NCI-H510A treated with DMSO at 0.1 percent for 48 hours (cell line): ENCODE data around the gene DNAI7.

Source experiments
- DNase-seq: peaks from one replicate; lab custom pipeline; 2025; lab: John Stamatoyannopoulos, UW

The DNAI7 gene

DNA sequence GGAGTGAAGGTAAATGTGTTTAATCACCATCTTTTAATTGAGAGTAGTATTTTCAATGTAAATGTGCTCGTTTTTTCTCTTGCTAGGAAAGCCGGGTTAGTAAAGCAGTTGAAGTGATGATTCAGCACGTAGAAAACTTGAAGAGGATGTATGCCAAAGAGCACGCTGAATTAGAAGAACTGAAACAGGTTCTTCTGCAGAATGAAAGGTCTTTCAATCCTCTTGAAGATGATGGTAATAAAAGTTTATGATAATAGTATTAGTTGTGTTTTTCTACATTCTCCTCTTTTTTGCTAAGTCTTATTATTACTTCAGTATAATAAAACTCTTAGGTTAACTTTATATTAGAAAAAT is 93.9 kb downstream of the DNAI7 start:
- DNase-seq: no peak

DNA sequence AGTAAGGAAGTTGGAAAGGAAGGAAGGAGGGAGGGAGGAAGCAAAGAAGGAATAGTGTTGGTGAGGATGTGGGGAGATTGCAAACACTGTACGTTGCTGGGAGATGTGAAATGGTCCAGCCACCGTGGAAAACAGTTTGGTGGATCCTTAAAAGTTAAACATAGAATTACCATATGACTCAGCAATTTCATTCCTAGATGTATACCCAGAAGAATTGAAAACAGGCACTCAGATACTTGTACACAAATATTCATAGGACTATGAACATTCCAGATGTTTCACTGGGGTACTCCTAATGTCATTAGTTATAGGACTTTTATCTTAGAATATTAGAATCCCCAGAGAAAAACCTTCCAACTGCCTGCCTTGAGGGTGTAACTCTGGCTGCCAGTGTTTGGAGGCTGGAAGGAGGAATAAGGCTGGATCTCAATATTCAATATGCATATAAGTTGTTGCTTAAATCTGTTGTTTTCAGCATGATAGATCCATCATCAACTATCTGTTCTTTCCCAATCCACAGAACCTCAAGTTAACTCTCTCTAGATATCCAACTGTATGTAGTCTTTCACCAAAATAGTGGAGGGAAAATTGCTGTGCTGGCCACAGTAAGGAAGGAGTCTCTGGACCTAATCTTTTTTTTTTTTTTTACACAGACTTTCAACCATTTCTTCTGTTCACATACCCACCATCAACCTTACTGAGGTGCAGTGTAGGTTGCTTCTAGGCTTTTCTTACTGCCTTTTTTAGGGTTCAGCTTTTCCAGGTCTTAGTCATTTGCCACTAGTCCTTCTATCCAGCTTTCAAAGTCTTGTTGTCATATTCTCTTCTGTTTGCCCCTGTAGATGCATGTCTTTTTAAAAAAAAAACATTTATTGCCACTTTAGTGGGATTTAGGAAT is 94.5 kb downstream of the DNAI7 start:
- DNase-seq: no peak

DNA sequence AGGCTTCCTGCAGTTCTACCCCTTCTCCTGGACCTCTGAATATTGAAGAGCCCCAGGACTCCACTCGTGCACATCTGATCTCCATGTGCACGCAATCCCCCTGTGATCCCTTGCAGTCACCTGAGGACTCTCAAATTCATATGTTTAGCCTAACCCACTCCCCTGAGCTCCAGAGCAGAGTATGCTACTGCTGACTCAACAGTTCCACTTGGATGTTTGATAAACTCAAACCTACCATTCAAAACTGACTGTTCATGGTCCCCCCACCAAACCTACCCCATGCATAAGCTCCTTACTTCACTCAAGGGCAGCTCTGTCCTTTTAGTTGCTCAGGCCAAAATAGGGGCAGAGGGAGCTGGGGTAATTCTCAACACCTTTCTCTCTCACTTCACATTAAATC is 96.0 kb downstream of the DNAI7 start:
- DNase-seq: no peak

DNA sequence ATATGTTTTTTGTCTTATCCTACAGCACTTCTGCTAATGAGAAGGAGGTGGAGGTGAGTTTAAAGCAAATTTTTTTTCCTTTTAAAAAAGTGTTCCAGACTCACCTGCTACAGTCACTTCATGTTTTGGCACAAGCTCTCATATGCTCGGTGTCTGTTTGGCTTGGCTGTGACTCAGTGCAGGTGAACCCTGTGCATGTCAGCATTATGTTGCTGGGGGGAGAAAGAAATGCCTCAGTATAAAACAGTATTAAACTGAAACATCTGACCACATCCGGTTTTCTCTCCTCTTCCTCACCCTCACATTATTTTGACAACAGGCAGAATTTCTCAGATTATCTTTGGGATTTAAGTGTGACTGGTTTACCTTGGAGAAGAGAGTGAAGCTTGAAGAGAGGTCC is 105.2 kb downstream of the DNAI7 start:
- DNase-seq: no peak

DNA sequence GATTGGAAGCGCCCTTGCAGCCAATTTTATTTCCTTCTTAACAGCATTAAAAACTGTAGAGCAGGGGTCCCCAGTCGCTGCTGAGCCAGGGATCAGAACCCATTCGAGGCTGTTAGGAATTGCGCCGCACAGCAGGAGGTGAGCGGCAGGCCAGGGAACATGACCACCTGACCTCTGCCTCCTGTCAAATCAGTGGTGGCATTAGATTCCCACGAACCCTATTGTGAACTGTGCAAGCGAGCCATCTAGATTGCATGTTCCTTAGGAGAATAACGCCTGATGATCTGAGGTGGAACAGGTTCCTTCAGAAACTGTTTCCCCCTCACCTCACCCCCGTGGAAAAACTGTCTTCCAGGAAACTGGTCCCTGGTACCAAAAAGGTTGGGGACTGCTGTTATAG is 107.4 kb downstream of the DNAI7 start:
- DNase-seq: no peak

DNA sequence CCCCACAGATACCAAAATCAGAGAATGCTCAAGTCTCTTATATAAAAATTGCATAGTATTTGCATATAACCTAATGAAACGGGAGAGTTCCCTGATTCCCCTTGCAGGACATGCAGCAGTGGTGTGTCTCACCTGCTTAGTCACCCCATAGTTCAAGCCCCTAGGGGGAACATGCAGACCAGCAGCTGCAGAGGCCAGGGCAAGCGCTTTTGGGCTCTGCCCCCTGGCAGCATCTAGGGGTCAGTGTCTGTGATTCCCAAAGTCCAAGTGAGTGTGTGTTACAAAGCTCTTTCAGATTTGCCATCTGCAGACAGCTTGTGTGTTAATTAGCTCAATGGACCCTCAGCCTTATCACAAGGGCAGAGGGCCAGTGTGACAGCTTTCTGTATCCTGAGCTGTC is 110.1 kb downstream of the DNAI7 start:
- no peak for DNase-seq

DNA sequence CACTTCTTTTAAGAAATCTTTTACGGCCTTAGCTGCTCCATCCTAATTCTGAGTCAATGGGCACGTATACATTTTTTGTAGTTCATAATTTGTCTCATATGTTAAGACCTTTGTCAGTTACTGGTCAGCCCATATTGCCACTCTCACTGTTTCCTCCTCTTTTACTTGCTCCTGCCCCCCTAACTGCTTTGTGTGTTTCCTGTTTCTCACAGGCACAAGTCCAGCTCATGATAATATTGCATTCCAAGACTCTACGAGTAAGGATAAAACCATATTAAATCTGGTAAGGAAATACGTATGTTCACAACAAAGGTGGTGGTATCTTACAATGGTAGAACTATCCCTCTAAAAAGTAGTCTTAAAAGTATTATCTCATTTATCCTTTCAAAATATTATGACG is 111.7 kb downstream of the DNAI7 start:
- DNase-seq: no peak

DNA sequence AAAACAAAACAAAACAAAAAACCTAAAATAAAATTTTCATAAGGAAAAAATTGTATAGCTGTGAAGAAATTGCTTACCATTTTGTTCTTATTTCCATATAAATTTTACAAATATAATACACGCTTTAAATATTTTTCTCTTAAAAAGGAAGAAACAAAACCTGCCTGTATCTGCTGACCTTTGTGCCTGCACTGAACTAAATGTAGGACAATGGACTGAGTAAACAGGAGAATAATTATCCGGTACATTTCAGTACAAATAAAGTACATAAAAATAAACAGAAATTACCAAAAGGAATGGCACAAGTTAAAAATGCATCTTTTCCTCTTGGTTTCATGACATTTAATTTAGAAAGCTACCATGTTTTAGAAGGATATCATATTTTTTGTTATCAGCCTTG is 112.3 kb downstream of the DNAI7 start:
- no peak for DNase-seq

DNA sequence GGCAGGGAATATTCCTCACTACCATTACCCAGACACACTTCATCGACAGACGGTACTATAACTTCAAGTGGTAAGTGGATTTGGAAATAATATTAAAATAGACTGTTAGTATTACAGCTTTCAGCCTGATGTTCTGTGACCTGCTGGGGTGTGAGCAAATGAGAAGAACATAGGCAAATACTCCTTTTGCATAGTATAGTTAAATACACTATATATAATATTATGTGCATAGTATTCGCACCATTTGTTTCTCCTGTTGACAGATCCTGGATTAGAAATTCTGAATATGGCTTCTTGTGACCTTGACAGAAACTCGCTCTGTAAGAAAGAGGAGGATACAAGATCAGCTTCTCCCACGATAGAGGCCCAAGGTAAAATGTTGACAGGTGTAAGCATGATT is 115.6 kb downstream of the DNAI7 start:
- DNase-seq: no peak

DNA sequence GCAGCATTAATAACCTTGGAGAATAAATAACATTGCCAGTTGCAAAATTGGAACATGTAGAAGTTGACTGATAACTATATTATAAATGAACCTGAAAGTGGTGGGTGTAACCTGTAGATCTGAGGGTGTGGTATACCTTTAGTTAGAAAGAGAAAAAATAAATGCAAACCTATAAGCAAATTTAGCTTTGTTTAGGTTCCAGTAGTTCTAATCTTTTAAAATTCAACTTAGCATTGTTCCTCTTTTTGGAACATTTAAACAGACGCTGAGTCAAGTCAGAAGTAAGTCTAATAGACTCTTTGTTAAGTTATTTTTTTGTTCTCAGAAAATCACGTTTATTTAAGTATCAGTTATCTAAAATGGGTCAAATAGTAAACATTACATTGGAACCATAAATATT is 120.0 kb downstream of the DNAI7 start:
- no peak for DNase-seq

DNA sequence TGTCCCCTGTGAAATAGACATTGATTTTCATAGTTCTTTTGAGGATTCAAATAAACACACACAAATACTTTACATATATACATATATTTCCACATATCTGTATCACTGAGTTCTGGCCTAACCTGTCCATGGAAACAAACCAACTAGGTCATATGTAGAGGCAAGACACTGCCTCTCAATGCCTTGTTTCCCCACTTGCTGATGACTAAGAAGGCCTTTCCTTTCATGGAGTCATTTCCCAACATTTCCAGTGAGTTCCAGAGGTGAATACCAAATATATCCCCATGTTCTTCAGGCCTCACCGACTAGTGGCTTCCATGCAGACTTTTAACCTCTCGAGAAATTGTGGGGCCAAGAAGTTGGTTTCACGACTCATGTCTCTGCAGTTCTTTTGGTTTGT is 120.8 kb downstream of the DNAI7 start:
- DNase-seq: no peak

DNA sequence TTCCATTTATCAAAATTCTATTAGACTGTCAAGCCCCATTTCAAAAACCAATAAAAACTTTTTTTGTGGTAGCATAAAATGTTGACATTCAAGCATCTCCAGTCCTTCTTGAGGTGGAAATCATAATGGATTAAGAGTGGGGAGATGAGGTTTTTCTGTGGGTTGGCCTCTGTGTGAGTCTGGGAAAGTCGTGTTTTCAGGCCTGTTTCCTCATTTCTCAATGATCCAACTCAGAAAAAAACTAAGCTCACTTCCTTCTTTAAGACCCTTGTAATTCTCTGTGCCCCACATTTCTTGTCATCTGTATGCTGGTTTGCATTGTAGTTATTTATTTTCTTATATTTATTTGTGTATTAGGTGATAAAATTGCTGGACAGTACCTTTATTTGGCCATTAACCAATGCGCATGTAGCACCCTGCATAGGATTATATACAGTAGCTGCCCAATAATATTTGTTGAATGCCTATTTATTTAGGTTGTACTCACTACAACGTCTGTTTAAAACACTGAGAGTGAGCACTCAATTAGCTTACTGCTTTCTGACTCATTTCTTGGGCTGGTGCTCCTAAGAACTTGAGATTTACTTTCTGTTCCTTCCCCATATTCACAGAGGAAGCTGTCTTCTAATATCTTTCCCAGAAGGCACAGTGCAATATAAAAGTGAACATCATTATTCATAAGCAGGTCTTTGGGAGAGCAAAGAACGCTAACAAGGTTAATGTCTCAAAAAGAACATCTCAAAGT is 121.9 kb downstream of the DNAI7 start:
- no peak for DNase-seq

DNA sequence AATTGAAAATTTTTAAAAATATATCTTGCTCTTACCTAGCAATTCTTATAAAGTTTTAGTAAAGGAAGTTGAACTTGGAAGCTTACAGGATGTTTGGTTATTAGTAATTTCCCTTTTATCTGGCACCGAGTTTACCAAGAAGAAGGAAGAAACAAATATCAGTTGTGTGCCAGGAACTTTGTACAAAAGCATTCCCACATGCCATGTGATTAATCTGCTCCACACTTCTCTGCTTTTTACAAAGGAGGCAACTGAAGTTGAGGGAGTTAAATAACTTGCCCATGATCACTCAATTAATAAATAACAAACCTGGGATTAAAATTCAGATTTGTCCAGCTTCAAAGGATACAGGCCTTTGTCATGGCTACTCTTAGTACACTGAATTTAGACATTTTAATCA is 123.6 kb downstream of the DNAI7 start:
- DNase-seq: no peak

DNA sequence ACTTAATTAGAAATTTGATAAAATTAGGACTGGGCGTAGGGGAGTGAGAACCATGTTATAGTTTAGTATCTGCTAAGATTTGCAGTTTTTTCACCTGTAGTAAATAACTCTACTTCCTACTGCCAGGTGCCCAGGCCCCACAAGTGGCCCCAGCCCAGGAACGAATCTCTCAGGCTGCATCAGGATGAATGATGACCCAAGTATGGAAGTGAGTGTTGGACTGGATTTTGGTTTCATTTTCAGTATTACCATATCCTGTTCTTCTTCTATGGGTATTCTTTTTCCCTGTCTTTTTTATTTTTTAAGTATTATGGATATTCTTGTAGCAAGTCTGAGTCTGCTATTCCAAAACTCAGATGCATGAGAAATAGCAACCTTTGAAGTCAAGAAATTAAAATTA is 125.7 kb downstream of the DNAI7 start:
- DNase-seq: no peak

DNA sequence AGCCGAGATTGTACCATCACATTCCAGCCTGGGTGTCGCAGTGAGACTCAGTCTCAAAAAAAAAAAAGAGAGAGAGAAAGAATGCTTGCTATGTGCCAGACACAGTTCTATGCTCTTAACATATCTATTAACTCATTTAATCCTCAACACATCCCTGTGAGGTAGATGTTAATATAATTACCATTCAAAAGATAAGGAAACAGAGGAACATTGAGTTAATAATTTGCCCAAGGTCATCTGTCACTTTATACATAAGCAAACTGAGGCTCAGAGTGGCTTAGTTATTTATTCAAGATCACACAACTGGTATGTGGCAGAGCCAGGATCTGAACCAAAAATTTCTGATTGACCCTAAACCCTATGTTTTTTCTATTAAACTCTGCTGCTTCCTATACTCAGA is 129.9 kb downstream of the DNAI7 start:
- DNase-seq: no peak

DNA sequence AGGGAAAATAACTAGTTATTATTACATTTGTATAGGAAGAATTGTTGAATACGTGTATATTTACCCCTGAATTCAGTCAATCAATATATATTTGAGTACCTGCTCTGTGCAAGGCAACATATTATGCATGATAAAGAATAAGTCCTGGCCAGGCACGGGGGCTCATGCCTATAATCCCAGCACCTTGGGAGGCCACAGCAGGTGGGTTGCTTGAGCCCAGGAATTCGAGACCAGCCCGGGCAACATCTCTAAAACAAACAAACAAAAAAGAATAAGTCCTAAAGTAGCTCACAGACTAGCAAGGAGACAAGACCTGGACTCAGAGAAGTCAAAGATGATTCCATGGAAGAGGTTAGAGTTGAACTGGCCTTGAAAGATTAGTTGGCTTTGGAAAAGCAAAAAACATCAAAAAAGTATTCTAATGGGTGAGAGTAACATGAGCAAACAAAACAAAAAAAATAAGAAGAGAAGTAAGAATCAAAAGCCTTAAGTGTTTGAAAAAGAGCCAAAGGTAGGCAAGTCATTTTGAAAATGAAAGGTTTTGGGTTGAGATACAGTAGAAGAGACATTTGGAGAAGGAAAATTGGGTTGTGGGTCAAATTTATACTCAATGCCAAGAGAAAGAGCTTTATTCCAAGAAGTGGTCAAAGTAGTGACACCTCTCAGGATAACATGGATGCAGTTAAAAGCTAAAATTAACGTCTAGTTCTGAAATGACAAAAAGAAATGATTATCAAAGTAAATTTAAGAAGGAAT is 130.9 kb downstream of the DNAI7 start:
- DNase-seq: no peak

DNA sequence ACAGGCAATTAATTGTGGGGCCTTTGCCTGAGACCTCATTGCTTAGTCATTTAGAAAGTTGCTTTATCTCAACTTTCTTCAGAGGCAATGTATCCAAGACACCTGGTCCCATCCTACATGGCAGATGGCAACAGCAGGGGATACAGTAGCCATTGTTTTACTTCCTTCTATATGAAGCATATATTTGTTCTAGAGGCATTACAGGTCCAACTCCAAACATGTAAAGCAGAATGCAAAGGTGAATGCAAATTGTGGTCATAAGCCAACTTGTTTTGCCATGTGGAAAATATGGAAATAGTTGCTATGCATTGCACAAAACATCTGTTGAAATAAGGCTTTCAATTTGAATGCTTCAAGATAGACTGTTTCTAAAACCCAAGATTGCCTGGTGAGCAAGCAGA is 136.3 kb downstream of the DNAI7 start:
- DNase-seq: no peak
